HEK293 (cell line): ENCODE measurements around the gene BMF.
"Not testable (repeated sequence)": the region's sequence is repeated elsewhere in the genome, so short reads cannot be mapped to it uniquely, and the experiment has no call there.

Experiments used
- CTCF ChIA-PET: fragments of 350-600 bp; formaldehyde crosslinking; extraction: SDS; loops from one replicate; lab custom pipeline; 2021; ENCODE audit warnings: antibody characterized with exemption; lab: Yijun Ruan, JAX
- POLR2A ChIA-PET: fragments of 300-600 bp; formaldehyde crosslinking; extraction: SDS; loops from one replicate; lab custom pipeline; 2020; ENCODE audit warnings: antibody characterized with exemption, inconsistent platforms; lab: Yijun Ruan, JAX
- H3K27ac ChIP-seq: fragments of 200-500 bp; sonication (Bioruptor generic); 2 replicates; pipeline ENCODE4 v1.5.1; 2014; ENCODE audit warnings: low read depth, low read length, control low read depth, inconsistent platforms; ENCODE audit errors: extremely low read depth
- H3K36me3 ChIP-seq, 2 experiments: fragments of 200-500 bp in 1 of 2; sonication (Bioruptor generic) in 1 of 2; 1 replicate in 1 of 2; 2 replicates in 1 of 2; pipeline ENCODE4 v1.5.1; 2014 to 2017; ENCODE audit warnings: inconsistent platforms in 2 of 2, low read length in 2 of 2; ENCODE audit not compliant: control insufficient read depth in 2 of 2, insufficient read depth in 1 of 2
- H3K4me1 ChIP-seq: fragments of 200-500 bp; sonication (Bioruptor generic); 2 replicates; pipeline ENCODE4 v1.5.1; 2014; ENCODE audit warnings: mild to moderate bottlenecking, low read length, inconsistent platforms; ENCODE audit not compliant: control insufficient read depth, insufficient read depth
- H3K4me3 ChIP-seq: 2 replicates; pipeline ENCODE4 v1.5.1; 2011; ENCODE audit warnings: low read depth, mild to moderate bottlenecking, control low read depth, low read length, moderate library complexity
- H3K9me3 ChIP-seq: fragments of 200-500 bp; sonication (Bioruptor generic); 2 replicates; pipeline ENCODE4 v1.5.1; 2014; ENCODE audit warnings: low read depth, low read length, inconsistent platforms; ENCODE audit not compliant: control insufficient read depth, insufficient read depth
- GLI2 ChIP-seq: fragments of 450-650 bp; formaldehyde crosslinking; IDR thresholded peaks from 2 replicates; pipeline ENCODE4; 2017; ENCODE audit warnings: missing biosample characterization, missing genetic modification characterization, low read depth, borderline replicate concordance
- GLIS2 ChIP-seq: fragments of 450-650 bp; formaldehyde crosslinking; IDR thresholded peaks from 2 replicates; pipeline ENCODE4 v1.5.1; 2016; ENCODE audit warnings: missing biosample characterization, missing genetic modification characterization
- KLF8 ChIP-seq: fragments of 450-650 bp; formaldehyde crosslinking; IDR thresholded peaks from 2 replicates; pipeline ENCODE4 v1.5.1; 2016; ENCODE audit warnings: missing biosample characterization, missing genetic modification characterization
- SCRT2 ChIP-seq: fragments of 450-650 bp; formaldehyde crosslinking; IDR thresholded peaks from 2 replicates; pipeline ENCODE4 v1.5.1; 2016; ENCODE audit warnings: missing biosample characterization, missing genetic modification characterization
- SP7 ChIP-seq: fragments of 450-650 bp; formaldehyde crosslinking; IDR thresholded peaks from 2 replicates; pipeline ENCODE4 v1.5.1; 2016; ENCODE audit warnings: missing biosample characterization, missing genetic modification characterization
- ZBTB21 ChIP-seq: fragments of 450-650 bp; formaldehyde crosslinking; IDR thresholded peaks from 2 replicates; pipeline ENCODE4 v1.5.1; 2017; ENCODE audit warnings: missing biosample characterization, missing genetic modification characterization
- ZNF138 ChIP-seq: fragments of 450-650 bp; formaldehyde crosslinking; IDR thresholded peaks from 2 replicates; pipeline ENCODE4 v1.5.1; 2016; ENCODE audit warnings: missing biosample characterization, missing genetic modification characterization, borderline replicate concordance
- ZNF174 ChIP-seq: fragments of 450-650 bp; formaldehyde crosslinking; IDR thresholded peaks from 2 replicates; pipeline ENCODE4 v1.5.0; 2017; ENCODE audit warnings: missing biosample characterization, mild to moderate bottlenecking, missing genetic modification characterization
- ZNF311 ChIP-seq: fragments of 450-650 bp; formaldehyde crosslinking; IDR thresholded peaks from 2 replicates; pipeline ENCODE4 v1.5.1; 2017; ENCODE audit warnings: missing biosample characterization, missing genetic modification characterization, borderline replicate concordance
- ZNF324 ChIP-seq: fragments of 450-650 bp; formaldehyde crosslinking; IDR thresholded peaks from 2 replicates; pipeline ENCODE4 v1.5.1; 2016; ENCODE audit warnings: missing biosample characterization, missing genetic modification characterization
- ZNF501 ChIP-seq: fragments of 450-650 bp; formaldehyde crosslinking; IDR thresholded peaks from 2 replicates; pipeline ENCODE4 v1.5.1; 2016; ENCODE audit warnings: missing biosample characterization, missing genetic modification characterization
- ZNF600 ChIP-seq: fragments of 450-650 bp; formaldehyde crosslinking; IDR thresholded peaks from 2 replicates; pipeline ENCODE4 v1.5.1; 2016; ENCODE audit warnings: missing biosample characterization, missing genetic modification characterization
- ZNF645 ChIP-seq: fragments of 450-650 bp; formaldehyde crosslinking; IDR thresholded peaks from 2 replicates; pipeline ENCODE4; 2016; ENCODE audit warnings: missing biosample characterization, missing genetic modification characterization
- ZNF837 ChIP-seq: fragments of 450-650 bp; formaldehyde crosslinking; IDR thresholded peaks from 2 replicates; pipeline ENCODE4 v1.5.1; 2016; ENCODE audit warnings: missing biosample characterization, missing genetic modification characterization
- TF ChIP-seq, protein P1 (sequence below): fragments of 450-650 bp; formaldehyde crosslinking; IDR thresholded peaks from 2 replicates; pipeline ENCODE4 v1.5.1; 2016; ENCODE audit warnings: missing biosample characterization, missing genetic modification characterization
- TF ChIP-seq, protein P2 (sequence below): fragments of 450-650 bp; formaldehyde crosslinking; IDR thresholded peaks from 2 replicates; pipeline ENCODE4 v1.5.1; 2016; ENCODE audit warnings: missing biosample characterization, missing genetic modification characterization
- TF ChIP-seq, protein P3 (sequence below): fragments of 450-650 bp; formaldehyde crosslinking; IDR thresholded peaks from 2 replicates; pipeline ENCODE4 v1.5.1; 2016; ENCODE audit warnings: missing biosample characterization, missing genetic modification characterization
- TF ChIP-seq, protein P4 (sequence below): fragments of 450-650 bp; formaldehyde crosslinking; IDR thresholded peaks from 2 replicates; pipeline ENCODE4 v1.5.1; 2017; ENCODE audit warnings: missing biosample characterization, missing genetic modification characterization

BMF gene

GRCh38 chr15:40155270-40155910, 46.7 kb upstream of the BMF start:
- H3K4me1 ChIP-seq: 0 out of 2 replicates have a peak, but pooled peaks cover 2% of the 10 kb centered on the region
- no peak overlapping the region for H3K4me3 ChIP-seq
- TF ChIP-seq ZNF645 (no peak), GLI2 (tag by site-specific recombination) (no peak), SCRT2 (no peak), KLF8 (tag by site-specific recombination) (no peak), ZBTB21 (tag by site-specific recombination) (no peak), GLIS2 (tag by site-specific recombination) (no peak), ZNF174 (tag by site-specific recombination) (no peak), SP7 (tag by site-specific recombination) (no peak), ZNF600 (tag by site-specific recombination) (no peak), ZNF138 (tag by site-specific recombination) (no peak)
- TF ChIP-seq, protein P1, sequence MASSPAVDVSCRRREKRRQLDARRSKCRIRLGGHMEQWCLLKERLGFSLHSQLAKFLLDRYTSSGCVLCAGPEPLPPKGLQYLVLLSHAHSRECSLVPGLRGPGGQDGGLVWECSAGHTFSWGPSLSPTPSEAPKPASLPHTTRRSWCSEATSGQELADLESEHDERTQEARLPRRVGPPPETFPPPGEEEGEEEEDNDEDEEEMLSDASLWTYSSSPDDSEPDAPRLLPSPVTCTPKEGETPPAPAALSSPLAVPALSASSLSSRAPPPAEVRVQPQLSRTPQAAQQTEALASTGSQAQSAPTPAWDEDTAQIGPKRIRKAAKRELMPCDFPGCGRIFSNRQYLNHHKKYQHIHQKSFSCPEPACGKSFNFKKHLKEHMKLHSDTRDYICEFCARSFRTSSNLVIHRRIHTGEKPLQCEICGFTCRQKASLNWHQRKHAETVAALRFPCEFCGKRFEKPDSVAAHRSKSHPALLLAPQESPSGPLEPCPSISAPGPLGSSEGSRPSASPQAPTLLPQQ (tag by site-specific recombination): no peak
- TF ChIP-seq, protein P2, sequence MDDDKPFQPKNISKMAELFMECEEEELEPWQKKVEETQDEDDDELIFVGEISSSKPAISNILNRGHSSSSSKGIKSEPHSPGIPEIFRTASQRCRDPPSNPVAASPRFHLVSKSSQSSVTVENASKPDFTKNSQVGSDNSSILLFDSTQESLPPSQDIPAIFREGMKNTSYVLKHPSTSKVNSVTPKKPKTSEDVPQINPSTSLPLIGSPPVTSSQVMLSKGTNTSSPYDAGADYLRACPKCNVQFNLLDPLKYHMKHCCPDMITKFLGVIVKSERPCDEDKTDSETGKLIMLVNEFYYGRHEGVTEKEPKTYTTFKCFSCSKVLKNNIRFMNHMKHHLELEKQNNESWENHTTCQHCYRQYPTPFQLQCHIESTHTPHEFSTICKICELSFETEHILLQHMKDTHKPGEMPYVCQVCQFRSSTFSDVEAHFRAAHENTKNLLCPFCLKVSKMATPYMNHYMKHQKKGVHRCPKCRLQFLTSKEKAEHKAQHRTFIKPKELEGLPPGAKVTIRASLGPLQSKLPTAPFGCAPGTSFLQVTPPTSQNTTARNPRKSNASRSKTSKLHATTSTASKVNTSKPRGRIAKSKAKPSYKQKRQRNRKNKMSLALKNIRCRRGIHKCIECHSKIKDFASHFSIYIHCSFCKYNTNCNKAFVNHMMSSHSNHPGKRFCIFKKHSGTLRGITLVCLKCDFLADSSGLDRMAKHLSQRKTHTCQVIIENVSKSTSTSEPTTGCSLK (tag by site-specific recombination): no peak
- TF ChIP-seq, protein P3, sequence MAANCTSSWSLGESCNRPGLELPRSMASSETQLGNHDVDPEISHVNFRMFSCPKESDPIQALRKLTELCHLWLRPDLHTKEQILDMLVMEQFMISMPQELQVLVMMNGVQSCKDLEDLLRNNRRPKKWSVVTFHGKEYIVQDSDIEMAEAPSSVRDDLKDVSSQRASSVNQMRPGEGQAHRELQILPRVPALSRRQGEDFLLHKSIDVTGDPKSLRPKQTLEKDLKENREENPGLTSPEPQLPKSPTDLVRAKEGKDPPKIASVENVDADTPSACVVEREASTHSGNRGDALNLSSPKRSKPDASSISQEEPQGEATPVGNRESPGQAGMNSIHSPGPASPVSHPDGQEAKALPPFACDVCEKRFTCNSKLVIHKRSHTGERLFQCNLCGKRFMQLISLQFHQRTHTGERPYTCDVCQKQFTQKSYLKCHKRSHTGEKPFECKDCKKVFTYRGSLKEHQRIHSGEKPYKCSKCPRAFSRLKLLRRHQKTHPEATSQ (tag by site-specific recombination): no peak
- TF ChIP-seq, all 188 proteins: peak for 0
- Histone ChIP-seq H3K27ac (no peak overlapping the region), H3K9me3 (no peaks in the 10 kb centered on the region), H3K36me3 (no peaks in the 10 kb centered on the region)
- POLR2A ChIA-PET: no interaction called here
- CTCF ChIA-PET: interaction anchor here (1.3 kb wide), 1 partner anchor 110 kb away, joined by 4 read pairs; no protein-coding TSS in a partner anchor

- H3K9me3 ChIP-seq, H3K4me1 ChIP-seq, CTCF ChIA-PET, H3K27ac ChIP-seq, H3K36me3 ChIP-seq, POLR2A ChIA-PET, H3K4me3 ChIP-seq: not testable (repeated sequence)
Measured at GRCh38 chr15:40154821-40155220, 46.1 kb upstream of the BMF start.

DNA sequence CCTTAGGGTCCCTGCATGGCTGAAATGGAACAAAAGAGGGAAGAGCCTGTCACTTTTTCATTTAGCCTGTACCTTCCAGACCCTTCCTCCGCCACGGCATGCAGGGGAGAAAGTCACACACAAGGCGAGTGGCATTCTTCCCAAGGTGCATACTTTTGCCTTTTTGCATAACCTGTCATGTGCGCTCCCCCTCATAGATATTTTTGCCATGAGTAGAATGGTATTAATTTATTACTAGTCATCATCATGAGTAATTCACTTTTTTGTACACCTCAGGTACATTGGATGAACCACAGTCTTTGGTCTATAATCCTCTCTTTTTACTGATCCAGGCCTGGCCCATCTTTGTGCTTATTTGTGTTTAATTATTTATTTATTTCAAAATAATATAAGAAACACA, 43.3 kb upstream of the BMF start:
- TF ChIP-seq, protein P4, sequence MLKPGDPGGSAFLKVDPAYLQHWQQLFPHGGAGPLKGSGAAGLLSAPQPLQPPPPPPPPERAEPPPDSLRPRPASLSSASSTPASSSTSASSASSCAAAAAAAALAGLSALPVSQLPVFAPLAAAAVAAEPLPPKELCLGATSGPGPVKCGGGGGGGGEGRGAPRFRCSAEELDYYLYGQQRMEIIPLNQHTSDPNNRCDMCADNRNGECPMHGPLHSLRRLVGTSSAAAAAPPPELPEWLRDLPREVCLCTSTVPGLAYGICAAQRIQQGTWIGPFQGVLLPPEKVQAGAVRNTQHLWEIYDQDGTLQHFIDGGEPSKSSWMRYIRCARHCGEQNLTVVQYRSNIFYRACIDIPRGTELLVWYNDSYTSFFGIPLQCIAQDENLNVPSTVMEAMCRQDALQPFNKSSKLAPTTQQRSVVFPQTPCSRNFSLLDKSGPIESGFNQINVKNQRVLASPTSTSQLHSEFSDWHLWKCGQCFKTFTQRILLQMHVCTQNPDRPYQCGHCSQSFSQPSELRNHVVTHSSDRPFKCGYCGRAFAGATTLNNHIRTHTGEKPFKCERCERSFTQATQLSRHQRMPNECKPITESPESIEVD (tag by site-specific recombination): no peak
- TF ChIP-seq ZNF311 (tag by site-specific recombination): no peak
- no peak for TF ChIP-seq ZNF837 (tag by site-specific recombination)
- no peak for TF ChIP-seq ZNF501 (tag by site-specific recombination)
- TF ChIP-seq ZNF324 (tag by site-specific recombination): no peak
- POLR2A ChIA-PET: no interaction called here

More for the DNA sequence above, 43.3 kb upstream of the BMF start:
- no peak overlapping the region for H3K4me3 ChIP-seq
- H3K36me3 ChIP-seq: no peaks in the 10 kb centered on the region
- H3K27ac ChIP-seq: no peak overlapping the region
- CTCF ChIA-PET: no interaction called here
- H3K9me3 ChIP-seq: no peaks in the 10 kb centered on the region
- 0 out of 2 replicates have a peak, but pooled peaks cover 3% of the 10 kb centered on the region for H3K4me1 ChIP-seq
